HL-60 (cell line): ENCODE data around the gene CD44.

Experiments
- POLR2AphosphoS5 ChIP-seq: IDR thresholded peaks from 2 replicates; pipeline ENCODE4 v1.6.1; 2012; ENCODE audit warnings: low read depth
- TF ChIP-seq, protein P1 (sequence below): IDR thresholded peaks from one replicate; pipeline ENCODE4 v1.5.1; 2011; ENCODE audit warnings: low read length, control low read depth, inconsistent platforms; ENCODE audit not compliant: insufficient read depth

- TF ChIP-seq POLR2AphosphoS5 = no peak
- TF ChIP-seq, protein P1, sequence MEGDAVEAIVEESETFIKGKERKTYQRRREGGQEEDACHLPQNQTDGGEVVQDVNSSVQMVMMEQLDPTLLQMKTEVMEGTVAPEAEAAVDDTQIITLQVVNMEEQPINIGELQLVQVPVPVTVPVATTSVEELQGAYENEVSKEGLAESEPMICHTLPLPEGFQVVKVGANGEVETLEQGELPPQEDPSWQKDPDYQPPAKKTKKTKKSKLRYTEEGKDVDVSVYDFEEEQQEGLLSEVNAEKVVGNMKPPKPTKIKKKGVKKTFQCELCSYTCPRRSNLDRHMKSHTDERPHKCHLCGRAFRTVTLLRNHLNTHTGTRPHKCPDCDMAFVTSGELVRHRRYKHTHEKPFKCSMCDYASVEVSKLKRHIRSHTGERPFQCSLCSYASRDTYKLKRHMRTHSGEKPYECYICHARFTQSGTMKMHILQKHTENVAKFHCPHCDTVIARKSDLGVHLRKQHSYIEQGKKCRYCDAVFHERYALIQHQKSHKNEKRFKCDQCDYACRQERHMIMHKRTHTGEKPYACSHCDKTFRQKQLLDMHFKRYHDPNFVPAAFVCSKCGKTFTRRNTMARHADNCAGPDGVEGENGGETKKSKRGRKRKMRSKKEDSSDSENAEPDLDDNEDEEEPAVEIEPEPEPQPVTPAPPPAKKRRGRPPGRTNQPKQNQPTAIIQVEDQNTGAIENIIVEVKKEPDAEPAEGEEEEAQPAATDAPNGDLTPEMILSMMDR = no peak
Observed at GRCh38 chr11:35253237-35253636, 114.3 kb downstream of the CD44 start.
